HL-60 (cell line): ENCODE measurements around the gene TXNDC2.

Experiments
- POLR2AphosphoS5 ChIP-seq: IDR thresholded peaks from 2 replicates; pipeline ENCODE4 v1.6.1; 2012; ENCODE audit warnings: low read depth
- TF ChIP-seq, protein P1 (sequence below): IDR thresholded peaks from one replicate; pipeline ENCODE4 v1.5.1; 2011; ENCODE audit warnings: low read length, control low read depth, inconsistent platforms; ENCODE audit not compliant: insufficient read depth
- TF ChIP-seq, protein P2 (sequence below): IDR thresholded peaks from 2 replicates; pipeline ENCODE4 v1.6.1; 2012; ENCODE audit warnings: low read depth; ENCODE audit not compliant: insufficient replicate concordance

DNA sequence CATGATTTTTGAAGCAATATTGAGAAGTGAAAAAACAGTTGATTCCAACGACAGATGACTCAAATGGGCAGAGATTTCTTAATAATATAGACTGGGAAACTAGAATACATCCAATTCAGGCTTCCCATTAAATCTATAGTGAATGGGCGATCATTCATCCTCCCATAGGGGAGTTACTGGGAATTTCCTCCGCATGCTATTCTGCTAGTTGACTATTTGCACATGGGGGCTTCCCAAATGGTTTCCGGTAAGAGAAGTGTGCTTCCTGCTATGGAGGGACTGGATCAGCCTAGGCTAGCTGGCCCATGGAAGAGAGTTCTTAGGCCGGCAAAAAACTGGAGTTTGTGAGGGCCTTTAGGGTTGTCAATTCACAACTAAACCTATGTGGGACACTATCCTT lies 25.5 kb downstream of the TXNDC2 start:
- TF ChIP-seq, protein P1, sequence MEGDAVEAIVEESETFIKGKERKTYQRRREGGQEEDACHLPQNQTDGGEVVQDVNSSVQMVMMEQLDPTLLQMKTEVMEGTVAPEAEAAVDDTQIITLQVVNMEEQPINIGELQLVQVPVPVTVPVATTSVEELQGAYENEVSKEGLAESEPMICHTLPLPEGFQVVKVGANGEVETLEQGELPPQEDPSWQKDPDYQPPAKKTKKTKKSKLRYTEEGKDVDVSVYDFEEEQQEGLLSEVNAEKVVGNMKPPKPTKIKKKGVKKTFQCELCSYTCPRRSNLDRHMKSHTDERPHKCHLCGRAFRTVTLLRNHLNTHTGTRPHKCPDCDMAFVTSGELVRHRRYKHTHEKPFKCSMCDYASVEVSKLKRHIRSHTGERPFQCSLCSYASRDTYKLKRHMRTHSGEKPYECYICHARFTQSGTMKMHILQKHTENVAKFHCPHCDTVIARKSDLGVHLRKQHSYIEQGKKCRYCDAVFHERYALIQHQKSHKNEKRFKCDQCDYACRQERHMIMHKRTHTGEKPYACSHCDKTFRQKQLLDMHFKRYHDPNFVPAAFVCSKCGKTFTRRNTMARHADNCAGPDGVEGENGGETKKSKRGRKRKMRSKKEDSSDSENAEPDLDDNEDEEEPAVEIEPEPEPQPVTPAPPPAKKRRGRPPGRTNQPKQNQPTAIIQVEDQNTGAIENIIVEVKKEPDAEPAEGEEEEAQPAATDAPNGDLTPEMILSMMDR: no peak
- TF ChIP-seq, protein P2, sequence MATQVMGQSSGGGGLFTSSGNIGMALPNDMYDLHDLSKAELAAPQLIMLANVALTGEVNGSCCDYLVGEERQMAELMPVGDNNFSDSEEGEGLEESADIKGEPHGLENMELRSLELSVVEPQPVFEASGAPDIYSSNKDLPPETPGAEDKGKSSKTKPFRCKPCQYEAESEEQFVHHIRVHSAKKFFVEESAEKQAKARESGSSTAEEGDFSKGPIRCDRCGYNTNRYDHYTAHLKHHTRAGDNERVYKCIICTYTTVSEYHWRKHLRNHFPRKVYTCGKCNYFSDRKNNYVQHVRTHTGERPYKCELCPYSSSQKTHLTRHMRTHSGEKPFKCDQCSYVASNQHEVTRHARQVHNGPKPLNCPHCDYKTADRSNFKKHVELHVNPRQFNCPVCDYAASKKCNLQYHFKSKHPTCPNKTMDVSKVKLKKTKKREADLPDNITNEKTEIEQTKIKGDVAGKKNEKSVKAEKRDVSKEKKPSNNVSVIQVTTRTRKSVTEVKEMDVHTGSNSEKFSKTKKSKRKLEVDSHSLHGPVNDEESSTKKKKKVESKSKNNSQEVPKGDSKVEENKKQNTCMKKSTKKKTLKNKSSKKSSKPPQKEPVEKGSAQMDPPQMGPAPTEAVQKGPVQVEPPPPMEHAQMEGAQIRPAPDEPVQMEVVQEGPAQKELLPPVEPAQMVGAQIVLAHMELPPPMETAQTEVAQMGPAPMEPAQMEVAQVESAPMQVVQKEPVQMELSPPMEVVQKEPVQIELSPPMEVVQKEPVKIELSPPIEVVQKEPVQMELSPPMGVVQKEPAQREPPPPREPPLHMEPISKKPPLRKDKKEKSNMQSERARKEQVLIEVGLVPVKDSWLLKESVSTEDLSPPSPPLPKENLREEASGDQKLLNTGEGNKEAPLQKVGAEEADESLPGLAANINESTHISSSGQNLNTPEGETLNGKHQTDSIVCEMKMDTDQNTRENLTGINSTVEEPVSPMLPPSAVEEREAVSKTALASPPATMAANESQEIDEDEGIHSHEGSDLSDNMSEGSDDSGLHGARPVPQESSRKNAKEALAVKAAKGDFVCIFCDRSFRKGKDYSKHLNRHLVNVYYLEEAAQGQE: no peak
- TF ChIP-seq POLR2AphosphoS5: no peak
